ENCODE data around the gene CEACAM18.
"Not testable (repeated sequence)": the region's sequence is repeated elsewhere in the genome, so short reads cannot be mapped to it uniquely, and the experiment has no call there.

CEACAM18 gene

DNA sequence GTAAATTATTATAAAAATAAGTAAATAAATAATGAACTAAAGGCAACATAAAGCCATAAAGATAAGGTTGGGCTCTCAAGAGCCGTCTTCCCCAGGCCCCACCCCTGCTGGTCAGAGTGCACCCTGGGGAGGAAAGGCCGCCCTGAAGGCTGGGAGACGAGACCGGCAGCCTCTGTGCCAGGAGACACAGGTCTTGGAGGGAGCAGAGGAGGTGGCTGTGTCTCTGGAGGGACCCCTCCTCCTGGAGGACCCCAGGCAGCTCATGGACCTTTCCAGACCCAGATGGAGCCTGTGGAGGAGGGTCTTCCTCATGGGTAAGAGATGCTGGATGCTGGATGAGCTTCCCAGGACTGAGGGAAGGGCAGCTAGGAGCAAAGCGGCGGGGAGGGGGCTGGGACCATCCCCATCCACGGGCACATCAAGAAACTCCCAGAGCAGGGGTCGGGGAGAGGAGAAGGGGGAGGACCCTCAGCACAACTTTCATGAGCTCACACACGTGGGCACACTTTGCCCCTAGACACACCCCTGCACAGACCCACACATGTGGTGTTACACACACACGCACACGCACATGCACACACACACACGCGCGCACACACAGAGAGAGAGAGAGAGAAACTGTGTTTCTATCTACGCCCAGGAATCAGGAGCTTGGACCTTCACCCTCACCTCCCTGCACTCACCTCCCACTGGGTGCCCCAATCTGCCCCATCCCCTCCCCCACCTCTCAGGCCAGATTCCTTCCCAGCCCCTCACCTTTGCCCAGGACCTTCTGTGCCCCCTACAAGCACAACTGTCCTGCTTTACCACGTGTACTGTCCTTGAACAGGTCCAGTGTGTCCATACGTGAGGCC, at the start of gene CEACAM18:
Gene CEACAM18 (plus strand): TSS at position 159 of the 854 bp plus-strand sequence.
- no peak for DNase-seq (ENCODE audit: low spot score)

DNA sequence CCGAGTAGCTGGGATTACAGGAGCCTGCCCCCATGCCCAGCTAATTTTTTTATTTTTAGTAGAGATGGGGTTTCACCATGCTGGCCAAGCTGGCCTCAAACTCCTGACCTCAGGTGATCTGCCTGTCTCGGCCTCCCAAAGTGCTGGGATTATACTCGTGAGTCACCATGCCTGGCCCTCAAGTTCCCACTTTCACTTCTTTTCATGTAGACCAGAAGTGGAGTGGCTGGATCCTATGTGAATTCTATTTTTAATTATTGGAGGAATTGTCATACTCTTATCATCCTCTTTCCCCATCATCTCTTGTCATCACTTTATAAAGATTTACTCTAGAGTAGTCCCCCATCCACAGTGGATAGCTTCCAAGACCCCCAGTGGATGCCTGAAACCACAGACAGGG, 48.1 kb upstream of the CEACAM18 start:
- DNase-seq (ENCODE audit: low spot score) = no peak

DNA sequence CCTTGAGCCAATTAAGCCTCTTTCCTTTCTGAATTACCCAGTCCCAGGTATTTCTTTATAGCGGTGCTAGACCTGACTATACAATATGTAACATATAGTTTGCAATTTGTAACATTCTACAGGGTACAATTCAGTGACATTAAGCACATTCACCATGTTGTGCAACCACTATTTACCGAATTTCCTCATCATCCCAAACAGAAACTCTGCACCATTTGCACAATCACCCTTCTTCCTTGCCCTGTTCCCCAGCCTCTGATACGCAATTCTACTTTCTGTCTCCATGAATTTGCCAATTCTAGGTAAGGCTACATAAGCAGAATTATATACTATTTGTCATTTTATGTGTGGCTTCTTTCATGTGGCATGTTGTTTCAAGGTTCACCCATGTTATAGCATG, 47.2 kb upstream of the CEACAM18 start:
- DNase-seq (ENCODE audit: low spot score) = no peak

DNA sequence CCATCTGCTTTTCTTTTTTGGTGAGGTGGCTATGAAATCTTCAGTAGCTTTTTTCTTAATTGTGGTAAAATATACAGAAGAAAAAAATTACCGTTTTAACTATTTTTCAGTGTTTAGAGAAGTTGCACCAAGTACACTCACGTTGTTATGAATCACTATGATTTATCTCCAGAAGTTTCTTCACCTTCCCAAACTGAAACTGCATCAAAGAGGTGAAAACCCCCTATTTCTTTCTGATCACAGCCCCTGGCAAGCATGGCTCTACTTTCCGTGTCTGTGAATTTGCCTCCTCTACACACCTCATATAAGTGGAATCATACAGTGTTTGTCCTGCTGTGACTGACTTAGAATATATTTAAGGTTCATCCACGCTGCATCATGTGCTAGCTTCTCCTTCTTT, 45.3 kb upstream of the CEACAM18 start:
- no peak for DNase-seq (ENCODE audit: low spot score)

DNA sequence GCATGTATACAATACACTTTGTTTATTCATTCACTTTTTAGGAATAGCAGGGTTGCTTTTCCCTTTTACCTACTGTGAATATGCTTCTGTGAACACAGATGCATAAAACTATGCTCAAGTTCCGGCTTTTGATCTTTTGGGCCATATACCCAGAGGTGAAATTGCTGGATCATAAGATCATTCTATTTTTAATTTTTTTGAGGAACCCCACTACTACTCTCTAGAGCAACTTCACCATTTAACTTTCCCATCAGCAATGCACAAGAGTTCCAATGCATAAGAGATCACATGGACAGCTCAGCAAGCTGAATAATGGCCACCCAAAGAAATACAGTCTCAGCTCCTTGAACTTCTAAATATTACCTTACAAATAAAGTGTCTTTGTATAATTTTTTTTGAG, 43.9 kb upstream of the CEACAM18 start:
- no peak for DNase-seq (ENCODE audit: low spot score)

DNA sequence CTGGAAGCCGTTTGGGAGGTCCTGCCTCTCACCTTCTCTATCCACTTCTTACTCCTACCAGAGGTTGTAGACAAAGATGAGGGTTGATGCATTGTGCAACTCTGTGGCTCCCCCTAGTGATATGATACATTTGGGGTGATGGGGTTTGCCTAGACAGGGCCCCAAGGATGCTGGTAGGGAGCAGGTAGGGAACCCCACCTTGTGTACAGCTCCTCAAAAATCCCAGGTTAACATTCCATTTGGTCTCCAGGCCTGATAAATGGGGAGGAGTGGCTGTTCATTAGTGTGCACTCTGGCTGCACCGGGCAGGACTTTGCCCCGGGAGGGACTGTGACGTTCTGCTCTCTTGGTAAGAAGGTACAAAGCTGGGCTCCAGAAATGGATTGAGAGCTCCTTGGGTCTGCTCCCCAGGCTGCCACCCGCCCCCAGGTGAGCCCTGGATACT, 39.3 kb upstream of the CEACAM18 start:
- DNase-seq (ENCODE audit: low spot score) = peak; percentile 50

DNA sequence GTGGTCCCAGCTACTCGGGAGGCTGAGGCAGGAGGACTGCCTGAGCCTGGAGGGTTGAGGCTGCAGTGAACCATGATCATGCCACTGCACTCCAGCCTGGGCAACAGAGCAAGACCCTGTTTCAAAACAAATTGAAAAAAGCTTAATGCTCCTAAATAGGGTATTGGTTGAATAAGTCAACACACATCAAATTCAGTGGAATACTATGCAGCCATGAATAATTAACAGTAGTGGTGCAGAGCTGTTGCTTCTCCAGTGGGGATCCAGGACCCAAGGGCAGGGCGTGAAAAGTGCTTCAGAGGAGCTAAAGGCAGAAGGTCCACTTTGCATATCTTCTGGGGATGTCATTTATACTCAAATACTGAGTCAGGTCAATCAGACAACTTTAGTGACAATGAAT, 38.3 kb upstream of the CEACAM18 start:
- DNase-seq (ENCODE audit: low spot score) = no peak

DNA sequence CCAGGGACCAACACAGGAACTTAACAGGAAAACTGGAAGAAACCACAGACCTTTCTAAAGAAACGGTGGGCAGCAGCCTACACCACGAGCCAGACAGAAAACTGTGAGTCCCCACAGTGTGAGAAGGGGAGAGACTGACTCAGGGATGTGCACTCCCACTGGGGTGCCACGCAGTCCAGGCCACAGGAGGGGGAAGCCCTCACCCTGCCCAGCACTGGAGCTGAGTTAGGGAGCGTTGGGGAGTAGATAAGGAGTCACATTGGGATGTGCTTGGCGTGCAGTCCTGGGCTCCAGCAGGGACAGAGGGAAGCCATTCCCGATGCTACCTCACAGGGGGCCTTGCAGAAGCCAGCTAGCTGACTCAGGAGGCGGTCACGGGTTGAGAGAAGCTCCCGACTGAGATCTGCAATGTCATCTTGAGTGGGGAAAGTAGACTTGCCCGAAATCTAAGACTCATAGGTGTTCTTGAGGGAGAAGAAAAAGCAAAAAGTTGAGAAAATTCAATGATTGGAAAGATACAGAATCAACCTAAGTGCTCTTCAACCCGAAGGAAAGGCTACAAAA, 37.4 kb upstream of the CEACAM18 start:
- DNase-seq (ENCODE audit: low spot score) = no peak

DNA sequence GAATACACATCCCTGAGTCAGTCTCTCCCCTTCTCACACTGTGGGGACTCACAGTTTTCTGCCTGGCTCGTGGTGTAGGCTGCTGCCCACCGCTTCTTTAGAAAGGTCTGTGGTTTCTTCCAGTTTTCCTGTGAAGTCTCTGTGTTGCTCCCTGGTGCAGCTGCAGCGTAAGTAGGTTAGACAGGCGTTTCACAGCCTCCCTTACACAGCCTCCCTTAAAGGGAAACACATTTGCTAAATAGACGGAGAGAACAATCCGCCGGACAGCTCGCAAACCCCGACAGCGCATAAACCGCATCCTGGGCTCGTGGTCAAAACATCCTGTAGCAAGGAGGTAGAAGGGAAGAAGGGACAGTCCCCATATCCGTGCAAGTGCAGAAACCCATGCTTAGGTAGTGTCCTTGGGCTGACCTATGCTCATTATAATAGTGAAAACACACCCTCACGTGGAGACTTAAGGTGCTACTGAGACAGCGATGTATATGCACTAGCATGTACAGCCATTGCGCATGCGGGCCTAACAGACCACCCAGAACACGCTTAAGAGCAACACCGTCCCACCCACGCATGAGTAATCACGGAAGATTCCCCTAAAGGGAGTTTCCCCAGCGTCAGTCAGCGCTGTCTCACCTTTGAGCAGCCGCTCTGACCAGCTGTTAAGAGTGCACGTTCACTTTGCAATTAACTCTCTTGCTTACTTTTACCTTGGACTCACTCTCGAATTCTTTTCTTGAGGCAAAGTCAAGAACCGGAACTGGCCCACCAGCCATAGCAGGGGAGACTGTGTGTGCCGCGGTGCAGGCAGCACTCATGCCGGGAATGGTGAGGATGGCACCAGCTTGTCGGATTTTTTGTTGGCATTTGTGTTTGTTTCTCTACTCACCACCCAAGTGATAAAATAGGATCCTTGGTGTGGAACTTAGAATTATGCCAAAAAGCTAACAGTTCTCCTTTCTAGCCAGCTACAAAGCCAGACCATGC, 36.6 kb upstream of the CEACAM18 start:
- DNase-seq (ENCODE audit: low spot score) = peak; percentile 60

DNA sequence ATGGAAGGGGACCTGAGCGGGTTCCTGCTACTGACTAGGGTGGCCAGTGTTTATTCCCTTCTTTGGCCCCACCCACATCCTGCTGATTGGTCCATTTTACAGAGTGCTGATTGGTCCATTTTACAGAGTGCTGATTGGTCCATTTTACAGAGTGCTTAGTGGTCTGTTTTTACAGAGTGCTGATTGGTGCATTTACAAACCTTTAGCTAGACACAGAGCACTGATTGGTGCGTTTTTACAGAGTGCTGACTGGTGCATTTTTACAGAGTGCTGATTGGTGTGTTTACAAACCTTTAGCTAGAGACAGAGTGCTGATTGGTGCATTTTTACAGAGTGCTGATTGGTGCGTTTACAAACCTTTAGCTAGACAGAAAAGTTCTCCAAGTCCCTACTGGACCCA, 30.8 kb upstream of the CEACAM18 start:
- DNase-seq (ENCODE audit: low spot score) = not testable (repeated sequence)

DNA sequence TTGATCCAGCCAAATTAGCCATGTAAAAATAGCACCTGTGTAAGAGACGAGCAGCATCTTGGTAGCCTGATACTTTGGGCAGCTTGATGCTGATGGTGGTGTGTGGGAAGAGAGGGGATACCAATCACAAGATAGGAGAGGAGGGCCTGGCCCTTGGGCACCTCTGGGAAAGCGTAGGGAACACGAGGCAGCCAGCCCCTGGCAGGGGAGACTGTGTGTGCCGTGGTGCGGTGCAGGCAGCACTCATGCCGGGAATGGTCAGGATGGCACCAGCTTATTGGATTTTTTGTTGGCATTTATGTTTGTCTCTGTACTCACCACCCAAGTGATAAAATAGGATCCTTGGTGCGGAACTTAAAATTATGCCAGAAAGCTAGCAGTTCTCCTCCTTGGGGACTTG, 30.3 kb upstream of the CEACAM18 start:
- no peak for DNase-seq (ENCODE audit: low spot score)

DNA sequence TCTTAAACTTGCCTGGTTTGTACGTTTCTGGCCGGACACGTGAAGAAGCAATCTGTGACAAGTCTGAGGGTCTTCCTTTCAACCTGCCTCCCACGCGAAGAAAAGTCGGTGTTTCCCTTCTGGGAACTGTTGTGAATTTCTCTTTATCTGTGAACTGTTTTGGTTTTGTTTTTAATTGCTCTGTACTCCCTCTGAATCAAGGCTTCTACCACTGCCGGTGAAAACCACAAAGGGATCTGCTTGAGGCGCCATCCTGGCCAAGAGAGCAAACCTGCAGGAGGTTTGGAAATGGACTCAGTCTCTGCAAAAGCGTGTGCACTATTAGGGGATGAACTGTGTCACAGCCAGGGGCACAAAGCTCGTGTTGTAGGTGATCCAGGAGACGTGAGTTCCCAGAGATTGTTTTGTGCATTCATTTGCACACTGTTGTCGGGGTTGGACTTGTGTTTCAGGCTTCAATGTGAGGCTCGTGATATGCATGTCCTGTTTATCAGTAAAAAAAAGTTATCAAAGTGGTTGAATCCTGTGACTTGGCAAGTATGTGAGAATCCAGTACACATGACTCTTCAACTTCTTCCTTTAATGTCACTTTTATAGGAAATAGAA, 29.8 kb upstream of the CEACAM18 start:
- DNase-seq (ENCODE audit: low spot score) = no peak

DNA sequence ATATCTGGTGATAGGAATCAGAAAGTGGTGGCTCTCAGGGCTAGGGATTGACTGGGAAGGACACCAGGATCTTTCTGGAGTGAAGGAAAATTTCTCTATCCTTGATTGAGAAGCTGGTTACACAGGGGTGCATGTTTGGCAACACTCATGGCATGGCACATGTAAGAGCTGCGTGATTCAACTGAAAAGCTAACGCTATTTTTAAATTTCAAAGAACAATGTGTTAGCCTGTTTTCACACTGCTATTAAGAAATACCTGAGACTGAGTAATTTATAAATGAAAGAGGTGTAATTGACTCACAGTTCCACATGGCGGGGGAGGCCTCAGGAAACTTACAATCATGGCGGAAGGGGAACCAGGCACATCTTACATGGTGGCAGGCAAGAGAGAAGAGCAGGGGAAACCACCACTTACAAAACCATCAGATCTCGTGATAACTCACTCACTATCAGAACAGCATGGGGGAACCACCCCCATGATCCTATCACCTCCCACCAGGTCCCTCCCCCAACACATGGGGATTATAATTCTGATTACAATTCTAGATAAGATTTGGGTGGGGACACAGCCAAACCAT, 27.5 kb upstream of the CEACAM18 start:
- no peak for DNase-seq (ENCODE audit: low spot score)

DNA sequence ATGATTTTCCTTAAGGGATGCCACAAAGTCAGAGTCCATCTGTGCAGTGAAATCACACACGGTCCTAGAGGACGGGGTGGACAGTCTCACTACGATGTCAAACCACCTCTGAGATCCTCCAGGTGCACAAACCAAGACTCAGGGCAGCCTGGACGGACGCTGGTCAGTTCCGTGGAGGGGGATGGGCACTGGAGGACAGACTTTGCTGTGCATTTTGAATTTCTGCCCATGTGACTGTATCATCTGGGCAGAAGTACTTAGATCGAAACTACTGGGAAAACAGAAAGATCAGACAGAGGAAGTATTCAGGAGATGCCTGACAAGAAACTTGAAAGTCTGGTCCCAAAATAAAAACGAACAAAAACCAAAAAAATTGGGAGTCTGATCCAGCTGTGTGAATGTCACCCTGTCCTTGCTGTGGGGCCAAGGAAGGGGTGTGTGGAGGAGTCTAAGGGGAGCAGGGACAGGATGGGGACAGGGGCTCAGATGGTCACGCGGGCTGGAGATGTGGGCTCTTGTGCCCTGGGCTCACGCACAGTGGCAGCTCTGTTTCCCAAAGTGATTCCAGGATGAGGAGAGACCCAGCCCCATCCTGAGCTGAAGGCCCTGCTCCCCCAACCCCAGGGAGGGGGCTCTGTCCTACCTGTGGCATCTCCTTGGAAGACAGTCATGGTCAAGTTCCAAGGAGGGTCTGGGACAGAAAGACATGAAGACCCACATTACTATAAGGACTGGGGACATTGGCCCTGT, 21.6 kb upstream of the CEACAM18 start:
- DNase-seq (ENCODE audit: low spot score) = no peak

DNA sequence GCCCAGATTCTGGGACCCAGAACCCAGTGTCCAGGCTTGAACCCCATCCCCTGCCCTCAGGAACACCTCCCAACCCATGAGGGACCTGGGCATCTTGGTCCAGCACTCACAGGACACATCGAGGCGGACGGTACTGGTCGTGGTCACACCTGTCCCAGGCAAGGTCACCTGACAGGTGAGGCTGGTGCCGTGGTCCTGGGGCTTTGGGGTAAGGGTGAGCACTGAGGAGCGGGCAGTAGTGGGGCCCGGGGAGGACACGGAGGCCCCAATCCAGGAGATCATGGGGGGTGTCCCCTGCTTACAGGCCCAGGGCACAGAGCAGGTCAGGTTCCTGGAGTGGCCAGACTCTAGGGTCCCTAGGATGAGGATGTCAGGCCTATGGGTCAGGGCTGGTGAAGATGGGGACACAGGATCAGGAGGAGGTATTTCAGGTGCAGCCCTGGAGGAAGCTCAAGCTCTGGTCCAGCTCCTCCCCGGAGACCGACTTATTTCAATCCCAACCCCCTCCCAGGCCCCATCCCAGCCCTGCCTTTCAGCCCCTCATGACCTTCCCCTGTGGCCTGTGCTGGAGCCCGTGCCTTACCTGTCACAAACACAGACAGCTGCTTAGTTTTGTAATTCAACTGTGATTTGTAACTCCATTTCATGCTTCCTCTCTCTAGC, 20.9 kb upstream of the CEACAM18 start:
- no peak for DNase-seq (ENCODE audit: low spot score)

DNA sequence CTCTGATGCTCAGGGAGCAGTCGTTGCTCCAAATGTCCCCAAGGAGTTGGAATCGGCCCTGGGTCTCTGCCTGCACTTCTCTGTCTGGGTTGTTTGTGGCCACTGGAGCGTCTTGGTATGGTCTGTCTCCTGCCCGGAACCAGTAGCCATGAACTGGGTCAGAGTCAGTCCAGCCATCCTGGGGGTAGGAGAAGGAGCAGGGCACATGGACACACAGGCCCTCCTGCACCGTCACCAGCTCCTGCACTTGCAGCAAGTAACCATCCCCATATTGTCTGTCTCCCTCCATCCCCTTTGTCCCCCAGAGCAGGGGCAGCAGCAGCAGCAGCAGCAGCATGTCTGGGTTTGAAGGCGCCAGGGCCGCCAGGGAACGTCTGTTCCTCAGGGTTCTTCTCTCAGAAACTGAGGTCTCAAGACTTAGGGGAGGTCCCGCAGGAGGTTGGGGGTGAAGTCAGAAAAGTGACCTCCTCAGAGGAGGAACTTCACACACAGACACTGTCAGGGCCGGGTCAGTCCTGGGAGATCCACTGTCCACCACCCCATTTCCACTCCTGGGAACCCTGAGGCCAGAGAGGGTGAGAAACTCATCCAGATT, 20.2 kb upstream of the CEACAM18 start, which contains the start of gene SIGLEC8:
Gene SIGLEC8 (minus strand): TSS at position 404 of the 595 bp plus-strand sequence. CDS start 67 bp downstream, at position 337.
- no peak for DNase-seq (ENCODE audit: low spot score)

DNA sequence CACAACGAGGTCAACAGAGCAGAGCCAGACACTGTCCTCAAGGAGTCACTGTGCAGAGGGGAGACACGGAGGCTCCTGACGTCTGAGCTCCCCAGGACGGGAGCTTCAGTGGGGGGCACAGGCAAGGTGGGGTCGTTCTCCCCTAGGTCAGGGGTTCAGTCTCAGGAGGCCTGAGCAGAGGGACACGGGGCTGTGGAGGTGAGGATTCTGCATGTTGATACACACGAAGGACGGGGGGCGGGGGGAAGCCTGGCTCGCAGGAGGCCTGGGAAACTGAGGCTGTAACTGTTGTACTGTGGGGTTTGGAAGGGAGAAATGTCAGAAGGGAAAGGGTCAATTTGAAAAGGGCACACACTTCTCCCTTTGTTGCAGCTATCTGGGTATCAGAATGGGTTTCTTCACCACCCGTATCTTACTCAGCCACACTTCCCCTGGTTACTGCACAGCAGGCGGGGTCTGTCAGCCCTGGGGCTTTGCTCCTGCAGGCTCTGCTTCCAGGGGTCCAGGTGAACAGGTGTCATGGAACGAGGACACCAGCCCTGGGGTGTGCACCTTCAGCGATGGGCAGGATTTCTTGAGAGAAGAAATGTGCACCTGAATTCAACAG, 19.3 kb upstream of the CEACAM18 start:
- DNase-seq (ENCODE audit: low spot score) = no peak

DNA sequence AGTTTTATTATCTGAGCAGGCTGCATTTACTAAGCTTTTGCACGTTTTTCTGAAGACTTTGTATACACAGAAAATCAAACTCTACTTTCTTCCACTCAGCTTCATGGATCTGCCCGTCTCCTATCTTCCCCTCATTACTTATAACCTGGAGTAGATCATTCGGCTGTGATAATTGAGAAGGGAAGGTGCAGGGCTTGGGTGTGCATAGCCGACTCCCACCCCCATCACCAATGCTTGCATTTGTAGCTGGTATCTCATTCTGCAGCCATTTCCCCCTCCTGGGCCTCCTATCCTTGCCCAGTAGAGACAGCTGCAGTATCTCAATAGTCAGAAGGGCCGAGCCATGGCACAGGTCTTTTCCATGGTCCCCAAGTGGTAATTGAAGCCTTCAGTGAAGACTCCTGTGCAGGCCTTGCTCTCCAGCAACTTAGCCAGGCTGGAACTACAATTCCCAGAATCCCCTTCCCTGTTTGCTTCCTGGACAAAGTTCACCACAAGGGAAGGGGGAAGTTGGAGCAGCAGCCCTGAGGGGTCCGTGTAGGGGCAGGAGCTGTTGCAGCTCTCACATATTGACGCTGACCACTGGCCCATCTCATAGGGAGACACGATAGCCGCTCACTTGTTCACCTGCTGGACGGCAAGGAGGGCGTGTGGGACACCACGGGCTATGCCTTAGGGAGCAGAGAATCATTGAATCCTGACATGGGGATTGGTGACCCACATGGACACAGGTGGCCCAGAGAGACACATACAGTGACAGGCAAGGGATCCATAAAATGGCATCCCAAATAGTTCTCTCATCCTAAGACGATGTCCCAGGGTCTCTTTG, 18.0 kb upstream of the CEACAM18 start:
- no peak for DNase-seq (ENCODE audit: low spot score)
